ENCODE measurements around the gene DNAJB8.

DNAJB8 gene

DNA sequence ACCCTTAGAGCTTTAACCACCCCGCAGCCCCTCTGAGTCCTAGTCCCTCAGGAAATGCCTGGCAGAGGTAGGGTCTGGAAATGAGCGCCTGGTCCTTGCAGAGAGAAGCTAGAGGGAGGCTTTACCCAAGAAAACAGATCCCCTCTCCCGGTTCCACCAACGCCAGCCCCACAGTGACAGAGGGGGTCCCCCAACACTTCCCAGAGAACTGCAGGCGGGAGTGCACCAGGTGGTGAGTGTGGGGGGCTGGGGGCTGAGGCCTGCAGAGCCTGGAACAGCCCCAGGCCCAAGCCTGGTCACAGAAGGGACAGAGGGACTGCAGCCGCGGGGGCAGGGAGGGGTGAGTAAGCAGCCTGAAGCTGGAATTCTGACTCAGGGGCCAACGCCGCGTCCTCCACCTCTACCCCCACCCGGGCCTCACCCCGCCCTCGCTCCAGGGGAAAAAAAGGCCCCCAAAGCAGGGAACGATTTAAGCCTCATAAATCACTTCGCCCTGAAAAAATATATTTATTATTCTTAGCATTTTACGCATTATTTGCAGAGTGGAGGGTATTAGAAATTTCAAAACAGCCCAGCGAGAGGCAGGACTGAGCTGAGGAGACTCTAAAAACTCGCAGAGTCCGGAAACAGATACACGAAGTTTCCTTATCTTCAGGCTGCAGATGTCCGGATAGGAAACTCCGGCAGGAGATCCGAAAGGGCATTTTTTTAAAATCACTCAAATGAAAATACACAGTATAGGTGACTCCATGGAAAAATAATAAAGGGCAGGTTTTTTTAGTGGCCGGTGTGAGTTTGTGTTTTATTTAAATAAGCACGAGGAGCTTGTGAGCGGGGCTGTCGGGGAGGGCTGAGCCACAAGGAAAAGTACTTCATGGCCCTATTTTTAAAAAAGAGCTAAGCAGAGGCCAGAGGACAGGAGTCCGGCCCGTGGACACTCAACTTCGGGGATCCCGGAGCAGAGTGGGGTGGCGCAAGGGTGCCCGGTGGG, 16.3 kb upstream of the DNAJB8 start:
- DNase-seq = no peak

- DNase-seq = no peak
Measured at GRCh38 chr3:128482175-128482574, 15.5 kb upstream of the DNAJB8 start.

- no peak for DNase-seq
Measured at GRCh38 chr3:128481438-128481942, 14.8 kb upstream of the DNAJB8 start.

- DNase-seq = no peak
Measured at GRCh38 chr3:128480717-128481437, 14.2 kb upstream of the DNAJB8 start.

DNA sequence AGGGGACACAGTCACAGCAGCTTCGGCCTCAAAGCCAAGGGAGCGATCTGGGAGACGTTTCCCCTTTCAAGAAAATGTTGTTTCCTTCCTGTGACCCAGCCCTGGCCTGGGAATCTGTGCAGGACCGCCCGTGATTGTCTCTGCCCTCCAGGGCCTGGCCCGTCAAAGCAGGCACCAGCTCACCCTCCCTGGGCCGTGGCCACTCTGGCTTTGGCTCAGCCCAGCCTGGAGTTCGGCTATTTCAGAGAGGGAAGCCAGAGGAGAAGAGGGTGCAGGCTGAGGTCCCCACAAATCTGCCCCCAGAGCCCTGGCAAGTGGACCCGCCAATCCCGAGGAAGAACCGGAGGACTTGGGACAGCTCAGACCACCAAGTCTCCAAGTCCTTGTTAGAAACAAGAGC, 13.6 kb upstream of the DNAJB8 start:
- no peak for DNase-seq

GRCh38 chr3:128479558-128480086, 12.9 kb upstream of the DNAJB8 start:
- DNase-seq = no peak

- DNase-seq = no peak
Measured at GRCh38 chr3:128478576-128479506, 12.2 kb upstream of the DNAJB8 start.

DNA sequence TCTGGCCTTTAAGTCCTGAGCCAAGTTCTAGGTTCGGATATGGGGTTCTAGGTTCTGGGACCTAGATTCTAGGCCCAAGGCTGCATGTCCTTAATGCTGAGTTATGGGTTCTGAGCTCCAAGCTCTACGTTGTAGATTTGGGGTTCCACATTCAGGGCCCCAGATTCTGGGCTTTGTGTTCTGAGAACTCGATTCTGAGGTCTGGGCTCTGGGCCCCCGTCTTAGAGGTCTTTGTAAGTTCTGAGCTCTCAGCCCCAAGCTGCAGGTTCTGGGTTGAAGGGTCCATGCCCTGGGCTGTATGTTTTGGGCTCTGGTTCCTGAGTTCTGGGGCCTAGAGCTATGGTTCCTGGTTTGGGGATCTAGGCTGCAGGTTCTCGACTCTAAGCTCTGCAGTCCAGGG, 10.0 kb upstream of the DNAJB8 start:
- DNase-seq = no peak

GRCh38 chr3:128475355-128475754, 8.7 kb upstream of the DNAJB8 start:
- DNase-seq = no peak

GRCh38 chr3:128473737-128474136, 7.0 kb upstream of the DNAJB8 start:
- DNase-seq = no peak

DNA sequence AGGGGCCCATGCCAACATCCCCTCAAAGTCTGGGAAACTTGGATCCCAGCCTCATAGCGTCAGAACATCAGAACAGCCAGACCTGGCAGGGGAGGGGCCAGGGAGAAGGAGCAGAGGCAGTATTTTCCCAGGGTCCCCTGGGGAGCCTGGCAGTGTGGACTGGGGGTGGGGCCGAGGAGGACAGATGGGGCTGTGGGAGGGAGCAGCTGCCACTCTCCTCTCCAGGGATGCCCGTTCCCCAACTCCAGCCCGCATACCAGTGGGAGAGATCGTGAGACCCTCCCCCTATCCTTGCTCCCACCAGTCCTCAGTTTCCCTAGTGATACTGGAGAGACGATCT, 6.5 kb upstream of the DNAJB8 start:
- DNase-seq = no peak

DNA sequence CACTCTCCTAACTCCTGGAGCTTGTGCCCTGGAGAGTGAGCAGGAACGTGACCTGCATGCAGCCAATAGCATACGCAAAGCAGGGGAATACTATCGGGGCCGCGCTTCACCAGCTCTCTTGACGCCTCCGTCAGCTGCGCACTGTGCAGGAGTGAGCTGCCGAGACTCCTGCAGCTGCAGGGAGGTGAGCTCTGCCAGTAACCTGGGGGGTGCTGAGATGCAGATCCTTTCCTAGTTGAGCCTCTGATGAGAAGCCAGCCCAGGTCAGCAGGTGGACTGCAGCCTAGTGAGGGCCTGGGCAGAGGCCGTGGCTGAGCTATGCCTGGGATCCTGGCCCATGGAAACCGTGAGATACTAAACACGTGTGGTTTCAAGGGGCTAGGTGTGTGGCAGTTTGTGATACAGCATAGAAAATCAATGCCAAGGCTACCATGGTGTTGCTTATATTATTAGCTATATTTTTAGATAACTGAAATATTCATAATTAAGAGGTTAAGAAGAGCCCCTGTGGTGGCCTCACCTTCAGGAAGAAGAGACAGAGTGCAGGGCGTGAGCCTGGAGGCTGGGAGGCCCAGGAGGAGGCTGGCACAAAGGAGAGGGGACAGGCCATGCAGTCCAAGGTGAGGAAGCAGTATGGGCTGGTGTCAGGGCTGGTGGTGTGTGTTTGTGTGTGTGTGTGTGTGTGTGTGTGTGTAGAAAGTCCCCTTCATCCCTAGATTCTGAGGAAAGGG, 5.9 kb upstream of the DNAJB8 start:
- DNase-seq = no peak

DNA sequence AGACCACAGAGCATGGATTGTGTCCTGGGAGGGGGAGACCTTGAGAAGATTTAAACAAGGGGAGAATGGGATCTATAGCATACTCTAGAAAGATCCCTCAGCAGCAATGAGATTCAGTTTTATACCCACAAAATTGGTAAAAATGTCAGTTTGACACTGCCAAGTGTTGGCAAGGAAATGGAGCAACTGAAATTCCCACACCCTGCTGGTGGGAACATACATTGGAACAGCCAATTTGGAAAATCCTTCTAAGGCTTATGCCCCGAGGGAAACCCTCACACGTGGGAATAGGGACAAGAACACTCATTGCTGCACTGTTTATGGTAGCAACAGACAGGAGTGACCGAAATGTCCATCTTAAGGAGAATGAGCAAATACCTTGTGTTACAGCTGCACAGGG, 5.0 kb upstream of the DNAJB8 start:
- DNase-seq = no peak

DNA sequence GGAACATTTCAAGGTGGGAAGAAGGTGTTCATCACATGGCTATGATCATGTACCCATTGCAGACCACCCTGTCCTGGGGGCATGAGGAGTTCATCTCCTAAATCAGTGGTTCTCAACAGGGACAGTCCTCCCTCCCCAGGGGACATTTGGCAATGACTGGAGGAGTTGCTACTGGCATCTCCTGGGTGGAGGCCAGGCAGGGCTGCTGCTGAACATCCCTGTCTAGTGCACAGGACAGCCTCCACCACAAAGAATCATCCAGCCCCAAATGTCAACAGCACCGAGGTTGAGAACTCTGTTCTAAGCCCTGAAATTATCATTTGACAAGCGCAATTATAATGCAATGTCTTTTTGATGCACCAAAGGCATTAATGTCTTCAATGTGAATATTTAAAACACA, 4.4 kb upstream of the DNAJB8 start:
- no peak for DNase-seq

GRCh38 chr3:128470134-128470899, 3.6 kb upstream of the DNAJB8 start:
- no peak for DNase-seq

DNA sequence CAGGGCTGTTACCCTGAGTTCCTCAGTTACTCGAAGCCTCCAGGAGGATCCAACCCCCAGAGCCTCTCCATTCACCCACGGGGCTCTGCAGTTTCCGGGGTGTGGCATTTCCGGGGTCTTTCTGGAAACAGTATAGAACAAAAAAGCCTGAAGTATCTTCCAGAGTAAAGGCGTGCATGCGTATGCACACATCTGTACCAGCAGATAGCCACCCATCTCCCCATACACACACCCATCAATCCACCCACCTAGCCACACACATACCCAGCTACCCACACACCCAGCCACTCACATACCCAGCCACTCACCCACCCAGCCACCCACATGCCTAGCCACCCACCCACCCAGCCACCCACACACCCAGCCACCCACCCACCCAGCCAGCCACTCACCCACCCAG, 2.9 kb upstream of the DNAJB8 start:
- no peak for DNase-seq

DNA sequence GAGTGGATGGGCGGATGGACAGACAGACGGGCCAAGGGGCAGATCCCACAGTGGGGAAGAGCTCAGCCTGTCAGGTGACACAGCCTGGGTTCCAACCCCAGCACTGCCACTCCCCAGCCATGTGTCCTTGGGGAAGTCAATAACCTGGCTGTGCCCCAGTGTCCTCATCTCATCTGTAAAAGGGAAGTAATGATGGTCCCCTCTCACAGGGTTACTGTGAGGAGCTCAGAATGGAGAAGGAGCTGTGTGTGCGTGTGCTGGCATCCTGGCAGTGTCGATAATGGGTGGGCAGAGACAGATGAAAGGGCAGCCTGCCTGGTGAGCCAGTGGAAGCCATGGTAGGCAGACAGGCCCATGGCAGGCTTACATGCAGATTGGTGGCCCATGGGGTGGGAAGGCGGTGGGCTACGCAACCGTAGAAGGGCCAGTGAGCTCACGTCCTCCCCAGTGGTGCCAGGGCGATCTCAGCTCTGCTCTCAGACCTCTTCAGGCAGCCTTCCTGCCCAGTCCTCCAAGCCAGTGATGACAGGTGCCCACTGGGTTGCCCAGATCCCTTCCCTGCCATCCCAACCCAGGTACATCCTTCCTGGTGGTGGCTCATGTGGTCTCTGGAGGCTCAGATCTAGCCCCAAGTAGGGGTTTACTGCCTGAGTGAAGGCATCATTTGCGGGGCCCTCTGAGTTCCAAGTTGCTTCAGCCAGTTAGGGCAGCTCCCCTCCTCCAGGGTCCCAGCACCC, 2.3 kb upstream of the DNAJB8 start:
- no peak for DNase-seq

DNA sequence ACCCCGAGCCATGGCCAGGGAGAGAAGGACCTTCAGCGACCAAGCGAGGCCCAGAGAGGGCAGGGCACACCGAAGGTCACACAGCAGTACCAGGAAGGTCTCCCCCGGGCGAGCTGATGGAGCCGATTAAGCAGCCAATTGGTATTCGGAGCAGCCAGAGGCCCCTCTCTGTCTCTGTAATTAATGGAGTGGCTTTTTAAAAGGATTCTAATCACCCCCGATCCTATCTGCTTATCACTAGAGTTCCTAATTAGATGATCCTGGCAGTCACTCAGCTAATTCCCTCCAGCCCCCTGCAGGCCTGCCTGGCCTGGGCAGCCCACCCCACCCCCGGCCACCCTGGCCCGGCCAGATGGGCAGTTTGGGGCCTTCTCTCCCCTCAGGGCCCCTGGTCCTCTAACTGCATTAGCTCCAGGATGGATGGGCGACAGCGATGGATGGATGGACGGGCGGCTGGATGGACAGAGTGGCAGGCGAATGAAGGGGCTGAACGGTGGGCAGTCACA, 1.6 kb upstream of the DNAJB8 start:
- no peak for DNase-seq

DNA sequence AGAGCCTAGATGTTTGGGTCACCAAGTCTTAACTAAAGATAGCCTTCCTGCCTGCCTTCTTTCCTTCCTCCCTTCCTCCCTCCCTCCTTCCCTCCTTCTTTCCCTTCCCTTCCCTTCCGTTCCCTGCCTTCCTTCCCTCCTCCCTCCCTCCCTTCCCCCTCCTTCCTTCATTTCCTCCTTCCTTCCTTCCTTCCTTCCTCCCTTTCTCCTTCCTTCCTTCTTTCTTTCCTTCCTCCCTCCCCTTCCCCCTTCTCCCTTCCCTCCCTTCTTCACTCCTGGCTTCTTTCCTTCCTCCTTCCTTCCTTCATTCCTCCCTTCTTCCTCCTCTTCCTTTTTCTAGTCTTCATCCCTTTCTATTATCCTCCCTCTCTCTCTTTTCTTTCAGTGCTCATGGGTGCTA, 2.0 kb downstream of the DNAJB8 start:
- no peak for DNase-seq

DNA sequence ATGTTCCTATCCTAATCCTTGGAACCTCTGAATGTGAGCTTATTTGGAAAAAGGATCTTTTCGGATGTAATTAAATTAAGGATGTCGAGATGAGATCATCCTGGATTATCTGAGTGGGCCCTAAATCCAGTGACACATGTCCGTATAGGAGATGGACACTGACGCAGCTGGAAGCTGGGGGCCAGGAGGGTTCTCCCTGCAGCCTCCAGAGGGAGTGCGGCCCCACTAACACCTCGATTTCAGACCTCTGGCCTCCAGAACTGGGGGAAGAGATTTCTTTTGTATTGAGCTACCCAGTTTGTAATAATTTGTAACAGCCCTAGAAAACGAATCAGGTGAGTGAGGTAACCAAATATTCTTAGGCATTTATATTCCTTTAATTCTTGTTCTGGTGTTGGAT, 2.5 kb downstream of the DNAJB8 start:
- DNase-seq = no peak
